Transverse colon (tissue), 3 donors: ENCODE results near the gene FA2H.

ENCODE experiments used
- POLR2A ChIP-seq: fragments of 450-650 bp; IDR thresholded peaks from one replicate; pipeline ENCODE4 v1.6.1; 2016; ENCODE audit warnings: antibody characterized with exemption, mild to moderate bottlenecking, moderate library complexity
- POLR2AphosphoS5 ChIP-seq, 3 donors: sonication (generic); formaldehyde crosslinking; IDR thresholded peaks; one replicate each; pipeline ENCODE4 v1.6.1; 2016; ENCODE audit warnings: antibody characterized with exemption in 3 of 3

- TF ChIP-seq POLR2AphosphoS5 (IDR thresholded peaks at IDR 0.05) (no peak), POLR2A (no peak)
Measured at GRCh38 chr16:74723256-74723655, 51.4 kb downstream of the FA2H start.
